Progenitor cell of endocrine pancreas (in vitro differentiated cells): ENCODE data around the gene P2RY8. TPM values are rescaled to one million over a fixed set of nuclear protein-coding genes. Genes with fewer than 3 reads are reported as not detected.

Experiments
- DNase-seq: peaks from one replicate; pipeline ENCODE4 v3.0.0; 2021; ENCODE audit warnings: low spot score; ENCODE audit not compliant: unreplicated experiment
- H3K27ac Mint-ChIP-seq: 2 replicates; pipeline ENCODE4 v1.8.0; 2021; ENCODE audit warnings: mild to moderate bottlenecking, moderate library complexity, mixed read lengths
- H3K27me3 Mint-ChIP-seq: 2 replicates; pipeline ENCODE4 v1.8.0; 2021; ENCODE audit warnings: mixed read lengths
- H3K36me3 Mint-ChIP-seq: 2 replicates; pipeline ENCODE4 v1.8.0; 2022; ENCODE audit warnings: mixed read lengths; ENCODE audit not compliant: insufficient read depth
- H3K4me1 Mint-ChIP-seq: 2 replicates; pipeline ENCODE4 v1.8.0; 2021; ENCODE audit warnings: low read depth, mixed read lengths
- H3K4me3 Mint-ChIP-seq: 2 replicates; pipeline ENCODE4 v1.8.0; 2021; ENCODE audit warnings: low read depth, mild to moderate bottlenecking, moderate library complexity, mixed read lengths
- H3K9me3 Mint-ChIP-seq: 2 replicates; pipeline ENCODE4 v1.8.0; 2021; ENCODE audit warnings: low read depth, mixed read lengths
- total RNA-seq: library from RNA; stranded (reverse); gene quantifications from 2 replicates; pipeline ENCODE4 v1.2.1, GENCODE V29; 2021
- TF ChIP-seq, protein P1 (sequence below): fragments of 200-600 bp; sonication (generic); IDR thresholded peaks from one replicate; pipeline ENCODE4 v1.5.0; 2021; ENCODE audit warnings: antibody characterized with exemption, mild to moderate bottlenecking; ENCODE audit not compliant: unreplicated experiment

P2RY8 gene
- total RNA-seq, 1 donor from 2014 or later = not detected

DNA sequence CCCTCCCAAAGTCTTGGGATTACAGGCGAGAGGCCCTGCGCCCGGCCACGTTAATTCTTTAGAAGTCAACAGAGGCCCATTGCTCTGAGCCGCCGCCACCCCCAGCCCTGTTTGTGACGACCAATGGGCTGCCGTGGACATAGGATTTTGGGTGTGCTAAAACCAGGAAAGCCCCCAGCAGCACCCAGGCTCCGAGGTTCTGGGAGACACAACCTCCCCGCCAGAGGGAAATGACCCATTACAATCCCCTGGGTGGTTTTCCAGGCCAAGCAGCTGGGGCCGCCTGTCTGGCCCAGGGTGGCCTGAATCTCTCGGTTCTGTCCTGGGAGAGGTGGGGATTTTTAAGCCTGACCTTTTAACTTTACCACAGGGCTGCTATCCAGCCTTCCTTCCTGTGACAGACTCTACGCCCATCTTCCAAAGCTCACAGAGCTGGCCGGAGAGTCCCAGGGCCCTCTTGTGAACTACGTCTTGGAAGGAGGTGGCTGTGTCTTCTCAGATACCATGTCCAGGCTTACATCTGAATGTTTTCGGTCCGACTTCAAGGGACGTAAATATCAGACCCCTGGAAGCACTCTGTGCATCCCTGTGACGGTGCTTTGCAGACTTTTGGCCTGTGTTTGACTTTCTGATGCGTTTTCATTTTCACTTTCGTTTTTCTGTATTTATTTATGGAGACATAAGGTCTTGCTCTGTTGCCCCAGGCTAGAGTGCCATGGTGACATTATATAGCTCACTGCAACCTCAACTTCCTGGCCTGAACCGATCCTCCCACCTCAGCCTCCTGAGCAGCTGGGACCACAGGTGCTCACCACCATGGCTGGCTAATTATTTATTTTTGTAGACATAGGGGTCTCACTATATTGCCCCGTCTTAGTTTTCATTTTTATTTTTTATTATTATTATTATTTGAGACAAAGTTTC, 36.0 kb downstream of the P2RY8 start:
- H3K4me1 Mint-ChIP-seq = no peaks in the 10 kb centered on the region
- no peaks in the 10 kb centered on the region for H3K27me3 Mint-ChIP-seq
- H3K27ac Mint-ChIP-seq = no peak overlapping the region
- TF ChIP-seq, protein P1, sequence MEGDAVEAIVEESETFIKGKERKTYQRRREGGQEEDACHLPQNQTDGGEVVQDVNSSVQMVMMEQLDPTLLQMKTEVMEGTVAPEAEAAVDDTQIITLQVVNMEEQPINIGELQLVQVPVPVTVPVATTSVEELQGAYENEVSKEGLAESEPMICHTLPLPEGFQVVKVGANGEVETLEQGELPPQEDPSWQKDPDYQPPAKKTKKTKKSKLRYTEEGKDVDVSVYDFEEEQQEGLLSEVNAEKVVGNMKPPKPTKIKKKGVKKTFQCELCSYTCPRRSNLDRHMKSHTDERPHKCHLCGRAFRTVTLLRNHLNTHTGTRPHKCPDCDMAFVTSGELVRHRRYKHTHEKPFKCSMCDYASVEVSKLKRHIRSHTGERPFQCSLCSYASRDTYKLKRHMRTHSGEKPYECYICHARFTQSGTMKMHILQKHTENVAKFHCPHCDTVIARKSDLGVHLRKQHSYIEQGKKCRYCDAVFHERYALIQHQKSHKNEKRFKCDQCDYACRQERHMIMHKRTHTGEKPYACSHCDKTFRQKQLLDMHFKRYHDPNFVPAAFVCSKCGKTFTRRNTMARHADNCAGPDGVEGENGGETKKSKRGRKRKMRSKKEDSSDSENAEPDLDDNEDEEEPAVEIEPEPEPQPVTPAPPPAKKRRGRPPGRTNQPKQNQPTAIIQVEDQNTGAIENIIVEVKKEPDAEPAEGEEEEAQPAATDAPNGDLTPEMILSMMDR = no peak
- no peak for DNase-seq
- no peak overlapping the region for H3K4me3 Mint-ChIP-seq
- H3K36me3 Mint-ChIP-seq = no peaks in the 10 kb centered on the region
- no peaks in the 10 kb centered on the region for H3K9me3 Mint-ChIP-seq

DNA sequence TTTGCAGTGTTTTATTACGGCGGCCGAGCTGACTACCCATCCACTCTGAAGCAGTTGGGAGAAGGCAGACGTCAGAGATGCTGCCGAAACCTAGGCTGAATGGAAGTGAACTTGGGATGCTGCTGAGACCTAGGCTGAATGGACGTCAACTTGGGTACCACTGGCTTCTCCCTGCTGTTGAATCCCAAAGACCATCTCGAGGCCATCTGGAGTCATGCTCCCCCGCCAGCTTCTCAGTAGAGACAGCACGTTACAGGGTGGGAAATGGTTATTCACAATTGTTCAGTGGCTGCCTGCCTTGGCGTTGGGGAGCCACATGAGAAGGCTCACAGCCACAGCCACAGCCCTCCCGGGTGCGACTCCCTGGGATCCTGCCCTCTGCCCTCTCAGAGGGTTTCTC, 40.9 kb downstream of the P2RY8 start:
- H3K4me3 Mint-ChIP-seq = no peak overlapping the region
- TF ChIP-seq, protein P1 = no peak
- DNase-seq = no peak
- no peaks in the 10 kb centered on the region for H3K36me3 Mint-ChIP-seq
- H3K27ac Mint-ChIP-seq = peak overlapping the region; percentile 58
- H3K9me3 Mint-ChIP-seq = peaks cover 5% of the 10 kb centered on the region
- no peaks in the 10 kb centered on the region for H3K4me1 Mint-ChIP-seq
- peaks cover 11% of the 10 kb centered on the region for H3K27me3 Mint-ChIP-seq

DNA sequence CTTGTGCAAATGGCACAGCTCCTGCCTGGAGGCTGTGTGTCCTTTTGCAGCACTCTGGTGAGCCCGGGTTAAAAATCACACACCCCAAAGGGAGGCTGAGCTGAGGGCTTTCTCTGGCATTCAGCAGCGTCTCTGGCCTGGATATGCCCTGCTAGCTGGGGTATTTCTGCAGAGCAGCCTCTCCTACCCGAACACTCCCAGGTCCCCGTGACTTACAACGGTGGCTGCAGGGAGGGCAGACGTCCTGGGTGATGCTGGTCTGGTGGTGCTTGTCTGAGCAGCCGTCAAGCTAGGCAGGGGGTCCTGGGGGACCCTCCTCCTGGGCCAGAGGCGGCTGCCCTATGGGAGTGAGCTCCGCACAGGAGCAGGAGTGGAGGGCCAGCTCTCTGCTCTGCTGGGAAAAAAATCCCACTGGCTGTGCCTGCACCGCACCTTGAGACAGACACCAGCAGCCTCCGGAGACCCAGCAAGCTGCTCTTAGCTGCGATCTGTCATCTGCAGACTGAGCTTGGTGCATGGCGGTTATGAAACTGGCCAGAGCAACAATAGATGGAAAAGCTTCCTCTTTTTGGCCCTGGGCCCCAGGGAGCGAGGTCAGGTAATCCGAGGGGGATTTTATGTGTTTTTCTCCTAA, 43.0 kb downstream of the P2RY8 start:
- Mint-ChIP-seq H3K9me3 (peaks cover 5% of the 10 kb centered on the region), H3K27ac (no peak overlapping the region), H3K4me1 (no peaks in the 10 kb centered on the region), H3K27me3 (peaks cover 11% of the 10 kb centered on the region), H3K36me3 (peaks cover 1% of the 10 kb centered on the region), H3K4me3 (no peak overlapping the region)
- TF ChIP-seq, protein P1 = no peak
- DNase-seq = no peak

DNA sequence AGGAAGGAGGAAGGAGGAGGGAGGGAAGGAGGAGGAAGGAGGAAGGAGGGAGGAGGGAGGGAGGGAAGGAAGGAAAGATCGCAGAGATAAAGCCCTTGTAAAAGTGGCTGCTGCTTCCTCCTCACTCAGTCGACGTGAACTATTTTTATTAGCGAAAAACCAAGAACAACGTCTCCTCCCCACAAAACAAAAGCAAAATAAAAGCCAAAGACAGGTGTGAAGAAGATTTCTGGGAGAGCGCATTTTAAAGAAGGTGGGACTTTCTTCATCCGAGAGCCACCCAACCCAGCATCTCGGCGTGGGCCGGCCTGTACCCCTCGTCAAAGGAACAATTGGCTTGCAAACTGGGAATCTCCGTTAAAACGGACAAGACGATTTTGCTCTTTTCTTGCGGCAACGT, 43.6 kb downstream of the P2RY8 start:
- Mint-ChIP-seq H3K36me3 (peaks cover 1% of the 10 kb centered on the region), H3K4me3 (no peak overlapping the region), H3K9me3 (peaks cover 5% of the 10 kb centered on the region), H3K27me3 (peaks cover 13% of the 10 kb centered on the region), H3K4me1 (no peaks in the 10 kb centered on the region), H3K27ac (no peak overlapping the region)
- TF ChIP-seq, protein P1 = no peak
- no peak for DNase-seq

DNA sequence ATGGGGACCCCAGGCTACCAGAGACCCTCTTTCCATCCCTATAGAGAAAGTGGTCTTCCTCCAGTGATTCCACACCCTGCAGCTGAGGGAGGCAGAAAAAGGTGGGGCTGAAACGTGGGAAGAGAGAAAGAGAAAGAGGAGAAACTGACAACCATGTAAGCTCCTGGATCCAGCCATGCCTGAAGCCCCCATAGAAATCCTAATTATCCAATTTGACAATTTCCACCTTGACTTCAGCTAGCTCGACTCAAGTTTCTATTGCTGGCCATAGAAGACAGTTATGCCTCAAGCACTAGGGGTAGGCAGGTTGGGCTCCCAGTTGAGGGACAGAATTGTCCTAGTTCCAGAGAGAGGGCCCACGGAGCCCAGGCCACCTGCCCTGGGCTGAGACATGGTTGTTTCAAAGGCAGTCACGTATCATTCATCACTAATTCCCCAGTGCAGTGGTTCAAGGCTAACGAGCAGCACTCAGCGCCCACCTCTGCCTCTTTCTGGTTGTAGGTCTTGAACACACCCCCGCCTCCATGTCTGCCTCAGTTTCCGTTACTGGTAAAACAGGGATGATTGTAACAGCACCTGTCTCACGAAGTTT, 44.5 kb downstream of the P2RY8 start:
- Mint-ChIP-seq H3K27ac (no peak overlapping the region), H3K36me3 (peaks cover 1% of the 10 kb centered on the region), H3K9me3 (peaks cover 5% of the 10 kb centered on the region), H3K27me3 (peaks cover 15% of the 10 kb centered on the region), H3K4me1 (no peaks in the 10 kb centered on the region), H3K4me3 (no peak overlapping the region)
- TF ChIP-seq, protein P1 = no peak
- DNase-seq = no peak
